K562 (cell line): ENCODE measurements around the gene FARSA. TPM values are rescaled to one million over a fixed set of nuclear protein-coding genes. Genes with fewer than 3 reads are reported as not detected.

Experiments
- ARHGAP35 ChIP-seq: fragments of 450-650 bp; IDR thresholded peaks from 2 replicates; pipeline ENCODE4 v1.6.1; 2018; ENCODE audit not compliant: partially characterized antibody
- CBFA2T2 ChIP-seq: fragments of 450-650 bp; conservative IDR thresholded peaks from 2 replicates; pipeline ENCODE4 v1.6.1; 2017; ENCODE audit warnings: mild to moderate bottlenecking
- E2F6 ChIP-seq, 2 experiments: IDR thresholded peaks; 2 replicates each; pipeline ENCODE4 v1.6.1; 2011; ENCODE audit warnings: borderline replicate concordance in 1 of 2, control low read depth in 1 of 2, low read depth in 1 of 2, low read length in 1 of 2, mild to moderate bottlenecking in 1 of 2, mixed read lengths in 1 of 2, moderate library complexity in 1 of 2; ENCODE audit not compliant: insufficient read depth in 1 of 2, insufficient read length in 1 of 2, poor library complexity in 1 of 2, severe bottlenecking in 1 of 2; ENCODE audit errors: extremely low read depth in 1 of 2
- EP300 ChIP-seq: IDR thresholded peaks from 2 replicates; pipeline ENCODE4 v1.6.1; 2012; ENCODE audit warnings: low read length, improper control_type of control experiment
- FOXA3 ChIP-seq, 2 experiments: fragments of 450-650 bp in 1 of 2; sonication (generic) in 1 of 2; formaldehyde crosslinking; IDR thresholded peaks in 1 of 2; conservative IDR thresholded peaks in 1 of 2; 2 replicates each; pipeline versions ENCODE4 v1.4.0 to v1.8.0; 2020 to 2022; ENCODE audit warnings: mild to moderate bottlenecking in 2 of 2, missing genetic modification reagents in 1 of 2
- GTF2F1 ChIP-seq: IDR thresholded peaks from 2 replicates; pipeline ENCODE4 v1.6.1; 2011; ENCODE audit warnings: low read depth, low read length, improper control_type of control experiment
- HDAC1 ChIP-seq, 2 experiments: fragments of 450-650 bp; IDR thresholded peaks; 2 replicates each; pipeline ENCODE4 v1.6.1; 2016 to 2017; ENCODE audit warnings: inconsistent platforms in 1 of 2, mild to moderate bottlenecking in 1 of 2, moderate library complexity in 1 of 2
- HSF4 ChIP-seq: fragments of 250-450 bp; sonication (Bioruptor Pico); IDR thresholded peaks from 2 replicates; pipeline ENCODE4 v2.1.2; 2022; ENCODE audit warnings: mild to moderate bottlenecking, moderate library complexity, borderline replicate concordance
- KDM1A ChIP-seq, 2 experiments: fragments of 450-650 bp; IDR thresholded peaks; 2 replicates each; pipeline ENCODE4 v1.6.1; 2016; ENCODE audit warnings: mild to moderate bottlenecking in 2 of 2
- KDM5B ChIP-seq: fragments of 200-600 bp; sonication (generic); IDR thresholded peaks from 2 replicates; pipeline ENCODE4 v1.6.1; 2012; ENCODE audit warnings: low read depth, mild to moderate bottlenecking, moderate library complexity, low read length, control low read depth, inconsistent platforms; ENCODE audit not compliant: insufficient replicate concordance
- KLF16 ChIP-seq: IDR thresholded peaks from 2 replicates; pipeline ENCODE4 v1.6.1; 2016; ENCODE audit warnings: antibody characterized with exemption
- NONO ChIP-seq, 2 experiments: fragments of 200-400 bp in 1 of 2; fragments of 450-650 bp in 1 of 2; formaldehyde crosslinking in 1 of 2; IDR thresholded peaks; 2 replicates each; pipeline ENCODE4 v1.6.1; 2017; ENCODE audit warnings: low read depth in 2 of 2, mild to moderate bottlenecking in 2 of 2, moderate library complexity in 2 of 2, low read length in 1 of 2
- RAD51 ChIP-seq: fragments of 450-650 bp; IDR thresholded peaks from 2 replicates; pipeline ENCODE4 v1.7.1; 2016; ENCODE audit warnings: low read depth, mild to moderate bottlenecking, borderline replicate concordance
- SAP30 ChIP-seq: fragments of 200-600 bp; sonication (generic); IDR thresholded peaks from 2 replicates; pipeline ENCODE4 v1.6.1; 2012; ENCODE audit warnings: borderline replicate concordance, low read depth, mild to moderate bottlenecking, moderate library complexity, low read length, control low read depth, inconsistent platforms; ENCODE audit not compliant: insufficient read depth, poor library complexity, severe bottlenecking
- STAT6 ChIP-seq: sonication (generic); formaldehyde crosslinking; IDR thresholded peaks from 2 replicates; pipeline ENCODE4 v1.8.1; 2023; ENCODE audit warnings: mild to moderate bottlenecking, missing genetic modification reagents
- ZNF395 ChIP-seq: fragments of 200-800 bp; sonication (Bioruptor generic); IDR thresholded peaks from 2 replicates; pipeline ENCODE4 v1.6.1; 2017; ENCODE audit warnings: missing genetic modification characterization, missing compliant biosample characterization
- ZNF717 ChIP-seq: fragments of 250-450 bp; sonication (Bioruptor Pico); IDR thresholded peaks from 2 replicates; pipeline ENCODE4 v1.5.0; 2021
- polyA plus RNA-seq, 8 experiments: library from polyadenylated mRNA; depleted of rRNA in 4 of 8; stranded (reverse) in 5 of 8; unstranded in 3 of 8; fragments of >200 nt; fragmentation: Nextera tagmentation in 2 of 8; fragmentation: Illumina TruSeq in 1 of 8; extraction: Ambion mirVana in 2 of 8; extraction: Trizol in 1 of 8; gene quantifications; 2 replicates each; pipeline versions ENCODE4 v1.2.1 to v1.2.3, GENCODE V29; 2011 to 2014; ENCODE audit warnings: inconsistent platforms in 1 of 8, missing spikeins in 1 of 8
- total RNA-seq, 7 experiments: library from RNA; depleted of rRNA in 6 of 7; stranded (reverse); fragments of >200 nt in 6 of 7; fragmentation: Illumina TruSeq in 2 of 7; extraction: Trizol in 2 of 7; gene quantifications; 2 replicates each; pipeline versions ENCODE4 v1.2.1 to v1.2.3, GENCODE V29; 2011 to 2021; ENCODE audit warnings: low replicate concordance in 1 of 7

FARSA gene
- total and polyA plus RNA-seq, 9 of the 15 experiments (the other 6 are each of a cell fraction or from before 2014, with no cell fraction given) = 25.2 to 237 (median 89.6) TPM

GRCh38 chr19:12885749-12886650 is 47.5 kb downstream of the FARSA start (continued):
- TF ChIP-seq ZNF395 (CRISPR knock-in tag) (no peak), E2F6 (IDR thresholded peaks at IDR 0.05; ENCODE audit: borderline replicate concordance in 1 of 2, extremely low read depth in 1 of 2, insufficient read depth in 1 of 2, insufficient read length in 1 of 2, low read depth in 1 of 2, low read length in 1 of 2, poor library complexity in 1 of 2, severe bottlenecking in 1 of 2) (peak in 1 of 2 experiments; percentile 11), NONO (IDR thresholded peaks at IDR 0.05; ENCODE audit: low read depth in 2 of 2, low read length in 1 of 2) (peak in 1 of 2 experiments; percentile 13; a peak in 1 of 4 replicates), EP300 (peak; percentile 89), STAT6 (no peak), ARHGAP35 (no peak), HSF4 (CRISPR knock-in tag) (no peak), HDAC1 (IDR thresholded peaks at IDR 0.05) (peak; percentile 7 to 24; a peak in 1 of 4 replicates), FOXA3 (CRISPR knock-in tag; conservative IDR thresholded peaks at IDR 0.05 in 1 of 2, IDR thresholded peaks at IDR 0.05 in 1 of 2) (no peak), CBFA2T2 (peak; percentile 93), SAP30 (no peak), GTF2F1 (no peak), ZNF717 (CRISPR knock-in tag) (no peak), RAD51 (no peak), KDM5B (no peak), KDM1A (IDR thresholded peaks at IDR 0.05) (peak in 1 of 2 experiments; percentile 34; a peak in 1 of 4 replicates), KLF16 (peak; percentile 93)
